HepG2 (cell line): Measurements from ENCODE around the gene ABAT. TPM values are rescaled to one million over a fixed set of nuclear protein-coding genes. Genes with fewer than 3 reads are reported as not detected.
A peak's percentile ranks its signal among the peaks of the same experiment; 100 is the strongest.

ENCODE experiments used
- ASH2L ChIP-seq: fragments of 300-600, 200-600 bp; sonication (generic); IDR thresholded peaks from 2 replicates; pipeline ENCODE4 v1.7.0; 2017; ENCODE audit warnings: low read depth, mild to moderate bottlenecking, moderate library complexity, mixed read lengths, low read length; ENCODE audit not compliant: insufficient read length
- DR1 ChIP-seq: sonication (generic); formaldehyde crosslinking; IDR thresholded peaks from 2 replicates; pipeline ENCODE4 v1.8.0; 2021; ENCODE audit warnings: mild to moderate bottlenecking, missing genetic modification reagents, inconsistent platforms
- GPN1 ChIP-seq: sonication (generic); formaldehyde crosslinking; IDR thresholded peaks from 2 replicates; pipeline ENCODE4 v1.5.1; 2020; ENCODE audit warnings: missing genetic modification reagents, borderline replicate concordance
- HNF4G ChIP-seq, 2 experiments: sonication (generic) in 1 of 2; formaldehyde crosslinking in 1 of 2; IDR thresholded peaks; 2 replicates each; pipeline versions ENCODE4 v1.4.0 to v1.6.1; 2011 to 2020; ENCODE audit warnings: borderline replicate concordance in 2 of 2, low read depth in 2 of 2, mild to moderate bottlenecking in 2 of 2, low read length in 1 of 2, missing genetic modification reagents in 1 of 2, moderate library complexity in 1 of 2
- KDM5B ChIP-seq: sonication (generic); formaldehyde crosslinking; IDR thresholded peaks from 2 replicates; pipeline ENCODE4 v1.4.0; 2020; ENCODE audit warnings: missing genetic modification reagents, mild to moderate bottlenecking, borderline replicate concordance
- LCORL ChIP-seq, 2 experiments: fragments of 450-650 bp in 1 of 2; sonication (generic) in 1 of 2; formaldehyde crosslinking in 1 of 2; IDR thresholded peaks; 2 replicates each; pipeline versions ENCODE4 v1.5.0 to v1.6.1; 2017 to 2020; ENCODE audit warnings: antibody characterized with exemption in 1 of 2, missing genetic modification reagents in 1 of 2
- NFRKB ChIP-seq: fragments of 450-650 bp; IDR thresholded peaks from 2 replicates; pipeline ENCODE4 v1.6.1; 2017
- PRDM4 ChIP-seq: sonication (generic); formaldehyde crosslinking; IDR thresholded peaks from 2 replicates; pipeline ENCODE4 v1.9.0; 2021; ENCODE audit warnings: missing genetic modification reagents, borderline replicate concordance
- RORA ChIP-seq: sonication (generic); formaldehyde crosslinking; IDR thresholded peaks from 2 replicates; pipeline ENCODE4 v1.5.0; 2020; ENCODE audit warnings: mild to moderate bottlenecking, missing genetic modification reagents, moderate library complexity
- STAG1 ChIP-seq: sonication (generic); formaldehyde crosslinking; IDR thresholded peaks from 2 replicates; pipeline ENCODE4 v1.4.0; 2020; ENCODE audit warnings: missing genetic modification reagents
- YY1 ChIP-seq: IDR thresholded peaks from 2 replicates; pipeline ENCODE4 v1.6.1; 2011; ENCODE audit warnings: low read length, low read depth, moderate library complexity, mild to moderate bottlenecking; ENCODE audit not compliant: insufficient read depth, insufficient replicate concordance
- ZBTB42 ChIP-seq: sonication (generic); formaldehyde crosslinking; IDR thresholded peaks from 2 replicates; pipeline ENCODE4 v1.5.0; 2020; ENCODE audit warnings: mild to moderate bottlenecking, missing genetic modification reagents
- ZBTB7B ChIP-seq: sonication (generic); formaldehyde crosslinking; IDR thresholded peaks from 2 replicates; pipeline ENCODE4 v1.4.0; 2020; ENCODE audit warnings: missing genetic modification reagents
- ZMAT5 ChIP-seq: sonication (generic); formaldehyde crosslinking; IDR thresholded peaks from 2 replicates; pipeline ENCODE4 v1.5.0; 2020; ENCODE audit warnings: mild to moderate bottlenecking, low read depth, missing genetic modification reagents, borderline replicate concordance
- ZNF224 ChIP-seq: sonication (generic); formaldehyde crosslinking; IDR thresholded peaks from 2 replicates; pipeline ENCODE4 v1.5.0; 2020; ENCODE audit warnings: mild to moderate bottlenecking, missing genetic modification reagents
- ZNF235 ChIP-seq: sonication (generic); formaldehyde crosslinking; IDR thresholded peaks from 2 replicates; pipeline ENCODE4 v1.8.1; 2023; ENCODE audit warnings: mild to moderate bottlenecking, missing genetic modification reagents, borderline replicate concordance
- ZNF264 ChIP-seq: sonication (generic); formaldehyde crosslinking; IDR thresholded peaks from 2 replicates; pipeline ENCODE4 v1.4.0; 2020; ENCODE audit warnings: missing genetic modification reagents
- ZNF276 ChIP-seq: sonication (generic); formaldehyde crosslinking; IDR thresholded peaks from 2 replicates; pipeline ENCODE4 v1.4.0; 2020; ENCODE audit warnings: mild to moderate bottlenecking, low read depth, missing genetic modification reagents
- ZNF44 ChIP-seq: sonication (generic); formaldehyde crosslinking; IDR thresholded peaks from 2 replicates; pipeline ENCODE4 v1.5.1; 2020; ENCODE audit warnings: mild to moderate bottlenecking, missing genetic modification reagents
- ZNF549 ChIP-seq: sonication (generic); formaldehyde crosslinking; IDR thresholded peaks from 2 replicates; pipeline ENCODE4 v1.5.0; 2020; ENCODE audit warnings: missing genetic modification reagents
- ZNF740 ChIP-seq: sonication (generic); formaldehyde crosslinking; IDR thresholded peaks from 2 replicates; pipeline ENCODE4 v1.4.0; 2020; ENCODE audit warnings: missing genetic modification reagents
- ZNF773 ChIP-seq: sonication (generic); formaldehyde crosslinking; IDR thresholded peaks from 2 replicates; pipeline ENCODE4 v1.4.0; 2020; ENCODE audit warnings: missing genetic modification reagents, borderline replicate concordance
- ZNF788 ChIP-seq: sonication (generic); formaldehyde crosslinking; IDR thresholded peaks from 2 replicates; pipeline ENCODE4 v1.5.0; 2020; ENCODE audit warnings: mild to moderate bottlenecking, missing genetic modification reagents, borderline replicate concordance
- ZNF83 ChIP-seq: sonication (generic); formaldehyde crosslinking; IDR thresholded peaks from 2 replicates; pipeline ENCODE4 v1.4.0; 2020; ENCODE audit warnings: missing genetic modification reagents, mild to moderate bottlenecking, borderline replicate concordance
- polyA plus RNA-seq, 8 experiments: library from polyadenylated mRNA; depleted of rRNA in 3 of 8; stranded (reverse) in 7 of 8; unstranded in 1 of 8; fragments of >200 nt; fragmentation: Illumina TruSeq in 4 of 8; extraction: Trizol in 4 of 8; gene quantifications; 2 replicates each; pipeline versions ENCODE4 v1.2.1 to v1.2.3, GENCODE V29; 2011 to 2016; ENCODE audit warnings: low read depth in 4 of 8, missing spikeins in 1 of 8, mixed read lengths in 1 of 8; ENCODE audit not compliant: insufficient read depth in 1 of 8
- total RNA-seq, 5 experiments: library from RNA; depleted of rRNA; stranded (reverse); fragments of >200 nt; fragmentation: Illumina TruSeq; extraction: Trizol; gene quantifications; 2 replicates each; pipeline ENCODE4 v1.2.3, GENCODE V29; 2016; ENCODE audit warnings: low read depth in 1 of 5

Gene ABAT
- total and polyA plus RNA-seq, 2 of the 13 experiments (the other 11 are each of a cell fraction or from before 2014, with no cell fraction given) = 47.6 to 97.3 TPM

GRCh38 chr16:8725513-8726178, 51.2 kb downstream of the ABAT start (continued):
- TF ChIP-seq KDM5B (CRISPR knock-in tag) (no peak), ZBTB42 (CRISPR knock-in tag) (no peak), ZMAT5 (CRISPR knock-in tag) (no peak), ZNF44 (CRISPR knock-in tag) (no peak), ASH2L (peak; percentile 38), LCORL (IDR thresholded peaks at IDR 0.05) (no peak), LCORL (CRISPR knock-in tag; IDR thresholded peaks at IDR 0.05) (no peak), PRDM4 (CRISPR knock-in tag) (no peak), RORA (CRISPR knock-in tag) (no peak), STAG1 (no peak), NFRKB (no peak), ZNF264 (CRISPR knock-in tag) (no peak), HNF4G (IDR thresholded peaks at IDR 0.05; ENCODE audit: borderline replicate concordance, low read depth, low read length) (peak; percentile 80), HNF4G (CRISPR knock-in tag; IDR thresholded peaks at IDR 0.05; ENCODE audit: borderline replicate concordance, low read depth) (peak; percentile 36; the same call in 1 of the 2 replicates), ZNF235 (CRISPR knock-in tag) (no peak), ZNF549 (no peak), DR1 (CRISPR knock-in tag) (no peak), YY1 (no peak), ZBTB7B (CRISPR knock-in tag) (no peak), GPN1 (CRISPR knock-in tag) (no peak), ZNF224 (CRISPR knock-in tag) (no peak), ZNF83 (CRISPR knock-in tag) (no peak), ZNF773 (CRISPR knock-in tag) (no peak), ZNF788 (no peak), ZNF276 (CRISPR knock-in tag) (no peak), ZNF740 (CRISPR knock-in tag) (no peak)
